Naive thymus-derived CD4-positive, alpha-beta T cell (primary cell): ENCODE results near the gene FOXG1. TPM values are rescaled to one million over a fixed set of nuclear protein-coding genes. Genes with fewer than 3 reads are reported as not detected.

Experiments
- ATAC-seq: fragments of 150-1000 bp; cut with Tn5 transposase; 2 replicates; pipeline ENCODE4 v1.10.0; 2021; ENCODE audit warnings: mild to moderate bottlenecking, moderate library complexity
- CTCF ChIA-PET: fragments of 350-600 bp; sonication (Branson Sonifier 250); formaldehyde crosslinking; loops from one replicate; lab custom pipeline; 2021; ENCODE audit warnings: antibody characterized with exemption; lab: Charles Lee
- POLR2A ChIA-PET: fragments of 350-600 bp; sonication (Branson Sonifier 250); formaldehyde crosslinking; loops from one replicate; lab custom pipeline; 2021; ENCODE audit warnings: antibody characterized with exemption, inconsistent platforms; lab: Charles Lee
- DNase-seq, 9 donors: peaks; one replicate each; pipeline versions ENCODE4 v3.0.0 to v3.0.0-alpha.2; 2020 to 2022; ENCODE audit warnings: mixed read lengths in 1 of 9
- H3K27ac ChIP-seq: one replicate; pipeline ENCODE4 v1.7.0; 2013; ENCODE audit warnings: mild to moderate bottlenecking, low read depth, low read length, moderate library complexity
- H3K27me3 ChIP-seq, 2 donors: one replicate each; pipeline ENCODE4 v1.7.0; 2013; ENCODE audit warnings: low read length in 2 of 2, mild to moderate bottlenecking in 2 of 2, moderate library complexity in 2 of 2; ENCODE audit not compliant: control insufficient read depth in 2 of 2, insufficient read depth in 2 of 2
- H3K36me3 ChIP-seq, 3 experiments: 1 replicate in 2 of 3; 2 replicates in 1 of 3; pipeline ENCODE4 v1.7.0; 2013; ENCODE audit warnings: low read length in 3 of 3, mild to moderate bottlenecking in 3 of 3, moderate library complexity in 1 of 3; ENCODE audit not compliant: insufficient read depth in 3 of 3, control insufficient read depth in 2 of 3
- H3K4me1 ChIP-seq, 2 donors: one replicate each; pipeline ENCODE4 v1.7.0; 2013; ENCODE audit warnings: low read length in 2 of 2, mild to moderate bottlenecking in 2 of 2, moderate library complexity in 1 of 2; ENCODE audit not compliant: control insufficient read depth in 2 of 2, insufficient read depth in 2 of 2
- H3K4me3 ChIP-seq: 2 replicates; pipeline ENCODE4 v1.7.0; 2013; ENCODE audit warnings: mild to moderate bottlenecking, low read length
- H3K9me3 ChIP-seq, 3 experiments: 1 replicate in 2 of 3; 2 replicates in 1 of 3; pipeline ENCODE4 v1.7.0; 2013; ENCODE audit warnings: low read length in 3 of 3; ENCODE audit not compliant: control insufficient read depth in 2 of 3
- H3K27ac Mint-ChIP-seq, 9 donors: one replicate each; pipeline ENCODE4 v1.8.0; 2020 to 2022; ENCODE audit warnings: mixed read lengths in 9 of 9, mild to moderate bottlenecking in 8 of 9, moderate library complexity in 5 of 9, inconsistent platforms in 2 of 9
- H3K27me3 Mint-ChIP-seq, 5 donors: one replicate each; pipeline ENCODE4 v1.8.0; 2021 to 2022; ENCODE audit warnings: mixed read lengths in 5 of 5, mild to moderate bottlenecking in 1 of 5
- H3K36me3 Mint-ChIP-seq, 5 donors: one replicate each; pipeline ENCODE4 v1.8.0; 2020 to 2022; ENCODE audit warnings: mixed read lengths in 5 of 5, mild to moderate bottlenecking in 3 of 5, inconsistent platforms in 1 of 5
- H3K4me1 Mint-ChIP-seq, 7 donors: one replicate each; pipeline ENCODE4 v1.8.0; 2020 to 2022; ENCODE audit warnings: mixed read lengths in 7 of 7, mild to moderate bottlenecking in 3 of 7, inconsistent platforms in 1 of 7
- H3K4me3 Mint-ChIP-seq, 10 donors: one replicate each; pipeline ENCODE4 v1.8.0; 2020 to 2022; ENCODE audit warnings: mild to moderate bottlenecking in 10 of 10, mixed read lengths in 10 of 10, moderate library complexity in 6 of 10, inconsistent platforms in 2 of 10
- H3K9me3 Mint-ChIP-seq, 11 donors: one replicate each; pipeline ENCODE4 v1.8.0; 2020 to 2022; ENCODE audit warnings: mixed read lengths in 11 of 11, mild to moderate bottlenecking in 4 of 11, inconsistent platforms in 1 of 11, moderate library complexity in 1 of 11
- intact Hi-C, 2 donors: fragments of 100-400 bp; cut with micrococcal nuclease; formaldehyde crosslinking; loops; one replicate each; pipeline ENCODE4 v1.15.1; 2023
- polyA plus RNA-seq, 2 donors: library from polyadenylated mRNA; unstranded; fragments of 300-500 nt; fragmentation: Illumina TruSeq; gene quantifications; one replicate each; pipeline ENCODE4 v1.2.3, GENCODE V29; 2021
- total RNA-seq, 6 experiments: library from RNA in 5 of 6; stranded (reverse) in 5 of 6; gene quantifications; 1 replicate in 5 of 6; 2 replicates in 1 of 6; pipeline ENCODE4 v1.2.3 and lab custom pipeline; 2021 to 2026

The FOXG1 gene
- total and polyA plus RNA-seq, 7 experiments from 2014 or later: not detected

- Mint-ChIP-seq H3K36me3 (peaks cover 0 to 22% (median 10%) of the 10 kb centered on the region in 5 donors), H3K27ac (no peak overlapping the region), H3K4me1 (peaks cover 0 to 22% (median 15%) of the 10 kb centered on the region in 7 donors), H3K4me3 (no peak overlapping the region), H3K27me3 (peaks cover 60 to 78% (median 67%) of the 10 kb centered on the region in 5 donors), H3K9me3 (peaks cover 0 to 54% (median 23%) of the 10 kb centered on the region in 11 donors)
- intact Hi-C loops: no loop called here
- H3K4me1 ChIP-seq: no peaks in the 10 kb centered on the region
- DNase-seq (no peak), ATAC-seq (no peak)
- peaks cover 0 to 5% of the 10 kb centered on the region in 2 donors for H3K27me3 ChIP-seq
- no peak overlapping the region for H3K4me3 ChIP-seq
- no peaks in the 10 kb centered on the region for H3K9me3 ChIP-seq
- H3K36me3 ChIP-seq: no peaks in the 10 kb centered on the region
- POLR2A ChIA-PET: no interaction called here
- no peak overlapping the region for H3K27ac ChIP-seq
- CTCF ChIA-PET: no interaction called here
Measured at GRCh38 chr14:28770061-28770460, 3.5 kb downstream of the FOXG1 start.

- ChIA-PET CTCF (no interaction called here), POLR2A (no interaction called here)
- intact Hi-C loops: no loop called here
- Mint-ChIP-seq H3K27me3 (peaks cover 60 to 78% (median 67%) of the 10 kb centered on the region in 5 donors), H3K9me3 (peaks cover 2 to 54% (median 28%) of the 10 kb centered on the region in 11 donors), H3K27ac (no peak overlapping the region), H3K36me3 (peaks cover 0 to 25% (median 10%) of the 10 kb centered on the region in 5 donors), H3K4me1 (peaks cover 0 to 16% (median 11%) of the 10 kb centered on the region in 7 donors), H3K4me3 (no peak overlapping the region)
- no peak overlapping the region for H3K27ac ChIP-seq
- DNase-seq (no peak), ATAC-seq (no peak)
- H3K4me1 ChIP-seq: no peaks in the 10 kb centered on the region
- no peaks in the 10 kb centered on the region for H3K9me3 ChIP-seq
- no peak overlapping the region for H3K4me3 ChIP-seq
- H3K27me3 ChIP-seq: peaks cover 0 to 5% of the 10 kb centered on the region in 2 donors
- H3K36me3 ChIP-seq: no peaks in the 10 kb centered on the region
Measured at GRCh38 chr14:28770630-28771029, 4.0 kb downstream of the FOXG1 start.

GRCh38 chr14:28771168-28771567, 4.6 kb downstream of the FOXG1 start:
- no peaks in the 10 kb centered on the region for H3K9me3 ChIP-seq
- no peak overlapping the region for H3K4me3 ChIP-seq
- H3K36me3 ChIP-seq: no peaks in the 10 kb centered on the region
- H3K27me3 Mint-ChIP-seq: peaks cover 60 to 79% (median 69%) of the 10 kb centered on the region in 5 donors
- no peaks in the 10 kb centered on the region for H3K4me1 ChIP-seq
- peaks cover under 1 to 58% (median 29%) of the 10 kb centered on the region in 11 donors for H3K9me3 Mint-ChIP-seq
- DNase-seq (no peak), ATAC-seq (no peak)
- ChIA-PET POLR2A (no interaction called here), CTCF (no interaction called here)
- no peak overlapping the region for H3K27ac ChIP-seq
- intact Hi-C loops: no loop called here
- H3K4me3 Mint-ChIP-seq: no peak overlapping the region
- peaks cover 0 to 26% (median 7%) of the 10 kb centered on the region in 5 donors for H3K36me3 Mint-ChIP-seq
- peaks cover 0 to 5% of the 10 kb centered on the region in 2 donors for H3K27me3 ChIP-seq
- no peak overlapping the region for H3K27ac Mint-ChIP-seq
- H3K4me1 Mint-ChIP-seq: peaks cover 0 to 12% (median 7%) of the 10 kb centered on the region in 7 donors

GRCh38 chr14:28772613-28773012, 6.0 kb downstream of the FOXG1 start:
- Mint-ChIP-seq H3K27me3 (peaks cover 67 to 91% (median 73%) of the 10 kb centered on the region in 5 donors), H3K27ac (no peak overlapping the region), H3K4me3 (no peak overlapping the region), H3K9me3 (peaks cover 0 to 65% (median 29%) of the 10 kb centered on the region in 11 donors), H3K36me3 (peaks cover 0 to 27% (median 7%) of the 10 kb centered on the region in 5 donors), H3K4me1 (peaks cover 0 to 10% (median 5%) of the 10 kb centered on the region in 7 donors)
- Histone ChIP-seq H3K4me1 (no peaks in the 10 kb centered on the region), H3K36me3 (no peaks in the 10 kb centered on the region), H3K27me3 (peaks cover 0 to 5% of the 10 kb centered on the region in 2 donors), H3K27ac (no peak overlapping the region), H3K4me3 (no peak overlapping the region), H3K9me3 (no peaks in the 10 kb centered on the region)
- intact Hi-C loops: no loop called here
- DNase-seq (no peak), ATAC-seq (no peak)
- ChIA-PET CTCF (interaction anchor here (0.6 kb wide), 1 partner anchor 118 kb away, joined by 3 read pairs; no protein-coding TSS in a partner anchor), POLR2A (no interaction called here)

GRCh38 chr14:28773176-28773575, 6.6 kb downstream of the FOXG1 start:
- ChIA-PET CTCF (no interaction called here), POLR2A (no interaction called here)
- peaks cover 0 to 5% of the 10 kb centered on the region in 2 donors for H3K27me3 ChIP-seq
- H3K27ac ChIP-seq: no peak overlapping the region
- H3K27me3 Mint-ChIP-seq: peaks cover 69 to 91% (median 78%) of the 10 kb centered on the region in 5 donors
- no peaks in the 10 kb centered on the region for H3K4me1 ChIP-seq
- intact Hi-C loops: no loop called here
- peaks cover 0 to 69% (median 26%) of the 10 kb centered on the region in 11 donors for H3K9me3 Mint-ChIP-seq
- ATAC-seq (no peak), DNase-seq (no peak)
- peaks cover 0 to 7% (median 5%) of the 10 kb centered on the region in 7 donors for H3K4me1 Mint-ChIP-seq
- H3K9me3 ChIP-seq: no peaks in the 10 kb centered on the region
- peaks cover 0 to 27% (median 7%) of the 10 kb centered on the region in 5 donors for H3K36me3 Mint-ChIP-seq
- H3K4me3 ChIP-seq: no peak overlapping the region
- no peak overlapping the region for H3K27ac Mint-ChIP-seq
- no peaks in the 10 kb centered on the region for H3K36me3 ChIP-seq
- no peak overlapping the region for H3K4me3 Mint-ChIP-seq

- no peak overlapping the region for H3K27ac Mint-ChIP-seq
- intact Hi-C loops: no loop called here
- H3K27me3 Mint-ChIP-seq: peaks cover 66 to 89% (median 77%) of the 10 kb centered on the region in 5 donors
- no peaks in the 10 kb centered on the region for H3K9me3 ChIP-seq
- peaks cover 0 to 71% (median 25%) of the 10 kb centered on the region in 11 donors for H3K9me3 Mint-ChIP-seq
- no peak overlapping the region for H3K4me3 Mint-ChIP-seq
- H3K4me1 ChIP-seq: no peaks in the 10 kb centered on the region
- peaks cover 0 to 5% of the 10 kb centered on the region in 2 donors for H3K27me3 ChIP-seq
- no peaks in the 10 kb centered on the region for H3K36me3 ChIP-seq
- H3K27ac ChIP-seq: no peak overlapping the region
- peaks cover 0 to 22% (median 7%) of the 10 kb centered on the region in 5 donors for H3K36me3 Mint-ChIP-seq
- H3K4me3 ChIP-seq: no peak overlapping the region
- ATAC-seq (no peak), DNase-seq (no peak)
- POLR2A ChIA-PET: no interaction called here
- peaks cover 0 to 5% (median 0%) of the 10 kb centered on the region in 7 donors for H3K4me1 Mint-ChIP-seq
- CTCF ChIA-PET: no interaction called here
Measured at GRCh38 chr14:28773861-28774691, 7.5 kb downstream of the FOXG1 start.
